ENCODE results near the gene PITPNM3.

The PITPNM3 gene

DNA sequence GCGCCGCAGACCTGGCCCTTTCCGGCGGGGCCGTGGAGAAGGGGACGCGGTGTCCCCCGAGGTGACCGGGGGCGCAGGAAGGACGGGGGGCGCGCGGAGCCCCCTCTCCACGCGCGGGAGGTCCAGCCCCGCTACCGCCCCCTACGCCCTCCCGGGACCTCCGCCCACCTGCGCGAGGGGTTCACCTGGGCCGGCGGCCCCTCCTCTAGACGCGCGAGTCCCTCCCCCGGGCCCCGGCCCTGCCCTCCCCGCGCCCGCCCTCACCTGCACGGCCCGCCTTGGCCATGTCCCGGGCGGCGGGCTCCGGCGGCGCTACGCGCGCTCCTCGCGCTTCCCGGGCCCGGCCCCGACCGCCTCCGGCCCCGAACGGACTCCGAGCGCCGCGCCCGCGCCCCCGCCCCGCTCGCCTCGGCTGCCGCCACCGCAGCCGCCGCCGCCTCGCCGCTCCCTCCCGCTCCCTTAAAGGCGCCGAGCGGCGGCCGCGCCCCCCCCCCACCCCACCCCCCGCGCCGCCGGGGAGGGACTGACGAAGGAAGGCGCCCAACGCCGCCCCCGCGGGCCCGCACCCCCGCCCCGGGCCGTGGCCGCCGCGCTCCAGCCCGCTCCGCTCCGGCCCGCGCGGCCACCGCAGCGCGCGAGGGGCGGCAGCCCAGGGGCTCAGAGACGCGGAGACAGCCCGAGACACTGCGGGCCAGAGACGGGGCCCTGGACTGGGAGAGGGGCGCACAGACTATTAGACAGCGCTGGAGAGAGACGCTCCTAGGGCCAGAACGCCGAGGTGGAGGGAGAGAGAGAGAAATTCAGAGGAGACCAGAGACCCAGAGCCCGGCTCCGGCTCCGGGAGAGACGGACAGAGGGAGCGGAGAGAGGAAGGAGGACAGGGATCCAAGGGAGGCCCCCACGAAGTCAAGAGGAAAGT, at the start of gene PITPNM3:
PITPNM3 (minus strand) TSS at position 435 of the 919 bp plus-strand sequence; CDS start at position 286, 149 bp downstream.
- ChIA-PET POLR2A (no interaction called here), CTCF (no interaction called here)
- H3K4me3 ChIP-seq (ENCODE audit: low read depth, low read length): peak within 1 kb of the TSS; percentile 42
- TF ChIP-seq, protein P1, sequence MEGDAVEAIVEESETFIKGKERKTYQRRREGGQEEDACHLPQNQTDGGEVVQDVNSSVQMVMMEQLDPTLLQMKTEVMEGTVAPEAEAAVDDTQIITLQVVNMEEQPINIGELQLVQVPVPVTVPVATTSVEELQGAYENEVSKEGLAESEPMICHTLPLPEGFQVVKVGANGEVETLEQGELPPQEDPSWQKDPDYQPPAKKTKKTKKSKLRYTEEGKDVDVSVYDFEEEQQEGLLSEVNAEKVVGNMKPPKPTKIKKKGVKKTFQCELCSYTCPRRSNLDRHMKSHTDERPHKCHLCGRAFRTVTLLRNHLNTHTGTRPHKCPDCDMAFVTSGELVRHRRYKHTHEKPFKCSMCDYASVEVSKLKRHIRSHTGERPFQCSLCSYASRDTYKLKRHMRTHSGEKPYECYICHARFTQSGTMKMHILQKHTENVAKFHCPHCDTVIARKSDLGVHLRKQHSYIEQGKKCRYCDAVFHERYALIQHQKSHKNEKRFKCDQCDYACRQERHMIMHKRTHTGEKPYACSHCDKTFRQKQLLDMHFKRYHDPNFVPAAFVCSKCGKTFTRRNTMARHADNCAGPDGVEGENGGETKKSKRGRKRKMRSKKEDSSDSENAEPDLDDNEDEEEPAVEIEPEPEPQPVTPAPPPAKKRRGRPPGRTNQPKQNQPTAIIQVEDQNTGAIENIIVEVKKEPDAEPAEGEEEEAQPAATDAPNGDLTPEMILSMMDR (IDR thresholded peaks at IDR 0.05; ENCODE audit: insufficient read depth, low read length, missing control alignments): no peak
- DNase-seq (ENCODE audit: low read depth, low spot score): no peak

DNA sequence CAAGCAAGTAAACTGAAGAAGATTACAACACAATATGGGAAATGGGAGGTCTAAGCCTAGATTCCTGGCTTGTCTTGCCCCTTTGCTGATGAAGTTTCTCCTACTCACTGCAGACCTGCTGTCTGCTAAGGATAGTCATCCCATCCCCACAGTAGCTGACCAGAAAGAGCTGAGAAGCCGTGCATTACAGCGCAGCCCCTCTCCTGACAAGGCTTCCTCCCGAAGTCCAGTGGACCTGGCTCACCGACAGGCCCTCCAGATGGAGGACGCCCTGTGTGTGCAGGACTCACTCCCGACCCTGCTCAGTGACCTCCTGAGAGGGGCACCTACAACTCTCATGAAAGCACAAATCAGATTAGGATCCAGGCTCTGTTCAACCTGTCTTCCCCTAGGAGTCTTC, 48.8 kb upstream of the PITPNM3 start:
- no peak for DNase-seq (ENCODE audit: low read depth, low spot score)
- H3K4me3 ChIP-seq (ENCODE audit: low read depth, low read length): no peak overlapping the region
- ChIA-PET CTCF (no interaction called here), POLR2A (no interaction called here)
- TF ChIP-seq, protein P1 (IDR thresholded peaks at IDR 0.05; ENCODE audit: insufficient read depth, low read length, missing control alignments): no peak

DNA sequence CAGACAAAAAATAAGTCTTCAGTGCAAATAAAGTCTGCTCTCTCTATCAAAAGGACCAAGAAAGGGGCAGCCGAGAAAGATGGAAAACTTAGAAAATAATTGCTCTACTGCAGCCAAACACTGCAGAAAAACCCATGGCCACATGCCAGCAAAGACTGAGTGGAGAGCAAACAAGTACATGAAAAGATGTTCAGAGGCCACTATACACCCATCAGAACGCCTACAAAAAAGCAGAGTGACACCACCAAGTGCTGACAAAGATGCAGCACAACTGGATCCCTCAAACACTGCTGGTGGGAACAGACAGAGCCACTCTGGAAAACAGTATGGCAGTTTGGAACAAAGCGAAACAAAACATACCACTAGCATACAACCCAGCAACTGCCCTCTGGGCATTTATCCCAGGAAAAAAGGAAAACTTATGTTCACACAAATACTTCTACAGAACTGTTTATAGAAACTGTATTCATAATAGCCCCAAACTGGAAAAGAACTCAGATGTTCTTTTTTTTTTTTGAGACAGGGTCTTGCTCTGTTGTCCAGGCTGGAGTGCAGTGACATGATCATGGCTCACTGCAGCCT, 47.5 kb upstream of the PITPNM3 start:
- DNase-seq (ENCODE audit: low read depth, low spot score): no peak
- POLR2A ChIA-PET: interaction anchor here (0.6 kb wide), 1 partner anchor 152 kb away, joined by 3 read pairs; no protein-coding TSS in a partner anchor
- CTCF ChIA-PET: no interaction called here
- no peak overlapping the region for H3K4me3 ChIP-seq (ENCODE audit: low read depth, low read length)
- TF ChIP-seq, protein P1 (IDR thresholded peaks at IDR 0.05; ENCODE audit: insufficient read depth, low read length, missing control alignments): no peak

DNA sequence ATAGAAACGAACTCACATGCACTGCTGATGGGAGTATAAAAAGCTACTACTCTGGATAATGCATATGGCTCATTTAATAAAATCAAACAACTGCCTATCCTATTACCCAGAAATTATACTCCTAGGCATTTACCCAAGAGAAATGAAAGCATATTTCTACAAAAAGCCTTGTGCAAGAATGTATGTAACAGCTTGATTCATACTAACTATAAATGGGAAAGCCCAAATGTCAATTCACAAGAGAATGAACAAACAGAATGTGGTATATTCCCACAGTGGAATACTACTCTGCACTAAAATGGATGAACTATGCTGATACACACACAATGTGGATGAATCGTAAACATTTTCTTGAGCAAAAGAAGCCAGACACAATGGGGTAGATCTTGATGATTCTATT, 45.8 kb upstream of the PITPNM3 start:
- CTCF ChIA-PET: interaction anchor here (0.6 kb wide), 1 partner anchor 17 kb away, joined by 3 read pairs; no protein-coding TSS in a partner anchor
- TF ChIP-seq, protein P1 (IDR thresholded peaks at IDR 0.05; ENCODE audit: insufficient read depth, low read length, missing control alignments): no peak
- no peak overlapping the region for H3K4me3 ChIP-seq (ENCODE audit: low read depth, low read length)
- POLR2A ChIA-PET: no interaction called here
- no peak for DNase-seq (ENCODE audit: low read depth, low spot score)

DNA sequence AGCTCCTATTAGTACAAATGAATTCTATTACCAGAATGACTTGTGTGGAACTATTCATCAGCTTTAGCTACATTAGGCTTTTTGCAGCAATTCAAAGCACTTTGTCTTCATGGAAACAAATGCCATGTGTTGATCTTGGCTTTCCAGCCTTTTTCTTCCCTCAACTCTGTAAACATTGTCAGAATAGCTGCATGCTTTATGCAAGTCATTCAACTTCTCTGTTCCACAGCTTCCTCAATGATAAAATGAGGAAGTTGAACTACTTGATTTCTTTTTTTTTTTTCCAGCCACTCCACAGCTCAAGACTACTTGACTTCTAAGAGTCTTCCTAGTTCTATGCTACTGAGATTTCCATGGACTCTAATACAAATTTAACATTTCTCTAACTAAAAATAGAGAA, 43.0 kb upstream of the PITPNM3 start:
- DNase-seq (ENCODE audit: low read depth, low spot score): no peak
- no peak overlapping the region for H3K4me3 ChIP-seq (ENCODE audit: low read depth, low read length)
- POLR2A ChIA-PET: no interaction called here
- CTCF ChIA-PET: interaction anchor here (1.7 kb wide), 1 partner anchor 10 kb away, joined by 5 read pairs; no protein-coding TSS in a partner anchor
- TF ChIP-seq, protein P1 (IDR thresholded peaks at IDR 0.05; ENCODE audit: insufficient read depth, low read length, missing control alignments): no peak

DNA sequence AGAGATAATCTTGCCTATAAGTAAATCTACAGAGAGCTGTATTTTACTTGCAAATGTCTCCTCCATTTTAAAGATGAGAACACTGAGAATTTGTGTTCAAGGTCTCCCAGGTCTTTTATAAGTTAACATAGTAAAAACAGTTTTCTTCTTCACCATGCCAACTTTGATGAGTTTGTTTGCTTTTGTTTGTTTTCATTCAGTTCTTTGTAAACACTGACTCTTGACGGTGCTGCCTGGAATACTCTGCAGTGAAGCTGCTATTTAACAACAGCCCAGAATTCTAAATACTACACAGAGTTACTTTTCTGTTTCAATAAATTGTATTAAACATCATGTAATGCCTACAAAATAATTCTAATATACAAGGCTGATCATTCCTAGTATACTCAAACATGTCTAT, 41.4 kb upstream of the PITPNM3 start:
- ChIA-PET CTCF (interaction anchor here (0.9 to 1.4 kb wide), 4 partner anchors 11 to 125 kb away, joined by 3 to 4 read pairs (median 4); no protein-coding TSS in a partner anchor), POLR2A (no interaction called here)
- H3K4me3 ChIP-seq (ENCODE audit: low read depth, low read length): no peak overlapping the region
- TF ChIP-seq, protein P1 (IDR thresholded peaks at IDR 0.05; ENCODE audit: insufficient read depth, low read length, missing control alignments): no peak
- no peak for DNase-seq (ENCODE audit: low read depth, low spot score)
